K562 (cell line): Measurements from ENCODE around the gene ROM1.

Source experiments
- CTCF ChIP-seq, 3 experiments: IDR thresholded peaks in 2 of 3; conservative IDR thresholded peaks in 1 of 3; 2 replicates each; pipeline ENCODE4 v1.5.1; 2011 to 2012; ENCODE audit warnings: low read length in 3 of 3, mild to moderate bottlenecking in 3 of 3, control low read depth in 2 of 3, improper control_type of control experiment in 1 of 3, inconsistent platforms in 1 of 3, low read depth in 1 of 3, mixed read lengths in 1 of 3, moderate library complexity in 1 of 3; ENCODE audit not compliant: insufficient read depth in 2 of 3
- EP300 ChIP-seq: IDR thresholded peaks from 2 replicates; pipeline ENCODE4 v1.6.1; 2012; ENCODE audit warnings: low read length, improper control_type of control experiment
- GABPB1 ChIP-seq: sonication (generic); formaldehyde crosslinking; IDR thresholded peaks from 2 replicates; pipeline ENCODE4 v1.8.0; 2022; ENCODE audit warnings: mild to moderate bottlenecking, missing genetic modification reagents
- NKRF ChIP-seq: fragments of 450-650 bp; IDR thresholded peaks from 2 replicates; pipeline ENCODE4 v1.6.1; 2016; ENCODE audit warnings: borderline replicate concordance
- PML ChIP-seq: IDR thresholded peaks from 2 replicates; pipeline ENCODE4 v1.6.1; 2012; ENCODE audit warnings: low read length, inconsistent platforms
- POLR2A ChIP-seq: fragments of 450-650 bp; conservative IDR thresholded peaks from 2 replicates; pipeline ENCODE4 v1.6.1; 2016
- RCOR1 ChIP-seq, 2 experiments: IDR thresholded peaks; 2 replicates each; pipeline ENCODE4 v1.6.1; 2012; ENCODE audit warnings: low read depth in 2 of 2, low read length in 2 of 2, borderline replicate concordance in 1 of 2, improper control_type of control experiment in 1 of 2
- ZBTB49 ChIP-seq: sonication (generic); formaldehyde crosslinking; IDR thresholded peaks from 2 replicates; pipeline ENCODE4 v1.8.0; 2022; ENCODE audit warnings: missing genetic modification reagents, mild to moderate bottlenecking, borderline replicate concordance
- ZNF274 ChIP-seq: IDR thresholded peaks from 2 replicates; pipeline ENCODE4 v1.6.1; 2011; ENCODE audit warnings: low read depth, mild to moderate bottlenecking, low read length, moderate library complexity, borderline replicate concordance
- ZNF354B ChIP-seq: fragments of 250-450 bp; sonication (Bioruptor Pico); IDR thresholded peaks from 2 replicates; pipeline ENCODE4 v1.4.0; 2020
- ZNF699 ChIP-seq: fragments of 250-450 bp; sonication (Bioruptor Pico); IDR thresholded peaks from 2 replicates; pipeline ENCODE4 v1.8.0; 2021; ENCODE audit warnings: mild to moderate bottlenecking, moderate library complexity; ENCODE audit not compliant: insufficient replicate concordance
- TF ChIP-seq, protein P1 (sequence below), 2 experiments: fragments of 450-650 bp in 1 of 2; sonication (generic) in 1 of 2; formaldehyde crosslinking in 1 of 2; IDR thresholded peaks; 2 replicates each; pipeline versions ENCODE4 v1.7.1 to v1.9.0; 2016 to 2022; ENCODE audit warnings: inconsistent platforms in 1 of 2, mild to moderate bottlenecking in 1 of 2, missing genetic modification reagents in 1 of 2
- TF ChIP-seq, protein P2 (sequence below): fragments of 450-650 bp; formaldehyde crosslinking; IDR thresholded peaks from 2 replicates; pipeline ENCODE4 v1.4.0; 2022; ENCODE audit warnings: mild to moderate bottlenecking, moderate library complexity

GRCh38 chr11:62565100-62565802, 47.8 kb upstream of the ROM1 start:
- TF ChIP-seq CTCF (IDR thresholded peaks at IDR 0.05 in 2 of 3, conservative IDR thresholded peaks at IDR 0.05 in 1 of 3; ENCODE audit: insufficient read depth in 2 of 3, low read depth in 1 of 3, low read length in 3 of 3): no peak
- no peak for TF ChIP-seq POLR2A
- no peak for TF ChIP-seq GABPB1 (CRISPR knock-in tag)
- TF ChIP-seq NKRF: no peak
- TF ChIP-seq ZNF699 (CRISPR knock-in tag): no peak
- TF ChIP-seq, protein P1, sequence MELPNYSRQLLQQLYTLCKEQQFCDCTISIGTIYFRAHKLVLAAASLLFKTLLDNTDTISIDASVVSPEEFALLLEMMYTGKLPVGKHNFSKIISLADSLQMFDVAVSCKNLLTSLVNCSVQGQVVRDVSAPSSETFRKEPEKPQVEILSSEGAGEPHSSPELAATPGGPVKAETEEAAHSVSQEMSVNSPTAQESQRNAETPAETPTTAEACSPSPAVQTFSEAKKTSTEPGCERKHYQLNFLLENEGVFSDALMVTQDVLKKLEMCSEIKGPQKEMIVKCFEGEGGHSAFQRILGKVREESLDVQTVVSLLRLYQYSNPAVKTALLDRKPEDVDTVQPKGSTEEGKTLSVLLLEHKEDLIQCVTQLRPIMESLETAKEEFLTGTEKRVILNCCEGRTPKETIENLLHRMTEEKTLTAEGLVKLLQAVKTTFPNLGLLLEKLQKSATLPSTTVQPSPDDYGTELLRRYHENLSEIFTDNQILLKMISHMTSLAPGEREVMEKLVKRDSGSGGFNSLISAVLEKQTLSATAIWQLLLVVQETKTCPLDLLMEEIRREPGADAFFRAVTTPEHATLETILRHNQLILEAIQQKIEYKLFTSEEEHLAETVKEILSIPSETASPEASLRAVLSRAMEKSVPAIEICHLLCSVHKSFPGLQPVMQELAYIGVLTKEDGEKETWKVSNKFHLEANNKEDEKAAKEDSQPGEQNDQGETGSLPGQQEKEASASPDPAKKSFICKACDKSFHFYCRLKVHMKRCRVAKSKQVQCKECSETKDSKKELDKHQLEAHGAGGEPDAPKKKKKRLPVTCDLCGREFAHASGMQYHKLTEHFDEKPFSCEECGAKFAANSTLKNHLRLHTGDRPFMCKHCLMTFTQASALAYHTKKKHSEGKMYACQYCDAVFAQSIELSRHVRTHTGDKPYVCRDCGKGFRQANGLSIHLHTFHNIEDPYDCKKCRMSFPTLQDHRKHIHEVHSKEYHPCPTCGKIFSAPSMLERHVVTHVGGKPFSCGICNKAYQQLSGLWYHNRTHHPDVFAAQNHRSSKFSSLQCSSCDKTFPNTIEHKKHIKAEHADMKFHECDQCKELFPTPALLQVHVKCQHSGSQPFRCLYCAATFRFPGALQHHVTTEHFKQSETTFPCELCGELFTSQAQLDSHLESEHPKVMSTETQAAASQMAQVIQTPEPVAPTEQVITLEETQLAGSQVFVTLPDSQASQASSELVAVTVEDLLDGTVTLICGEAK (IDR thresholded peaks at IDR 0.05): no peak
- TF ChIP-seq, protein P1 (CRISPR knock-in tag; IDR thresholded peaks at IDR 0.05): no peak
- TF ChIP-seq ZNF274: no peak
- no peak for TF ChIP-seq EP300
- TF ChIP-seq RCOR1 (IDR thresholded peaks at IDR 0.05; ENCODE audit: borderline replicate concordance in 1 of 2, low read depth in 2 of 2, low read length in 2 of 2): no peak
- no peak for TF ChIP-seq ZBTB49 (CRISPR knock-in tag)
- TF ChIP-seq ZNF354B (CRISPR knock-in tag): no peak
- no peak for TF ChIP-seq PML
- TF ChIP-seq, protein P2, sequence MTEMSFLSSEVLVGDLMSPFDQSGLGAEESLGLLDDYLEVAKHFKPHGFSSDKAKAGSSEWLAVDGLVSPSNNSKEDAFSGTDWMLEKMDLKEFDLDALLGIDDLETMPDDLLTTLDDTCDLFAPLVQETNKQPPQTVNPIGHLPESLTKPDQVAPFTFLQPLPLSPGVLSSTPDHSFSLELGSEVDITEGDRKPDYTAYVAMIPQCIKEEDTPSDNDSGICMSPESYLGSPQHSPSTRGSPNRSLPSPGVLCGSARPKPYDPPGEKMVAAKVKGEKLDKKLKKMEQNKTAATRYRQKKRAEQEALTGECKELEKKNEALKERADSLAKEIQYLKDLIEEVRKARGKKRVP (CRISPR knock-in tag): no peak
